Measurements from ENCODE around the gene CEND1. TPM values are rescaled to one million over a fixed set of nuclear protein-coding genes. Genes with fewer than 3 reads are reported as not detected.

The CEND1 gene
- total and polyA plus RNA-seq, 2 of the 13 experiments (the other 11 are each of a cell fraction or from before 2014, with no cell fraction given) = not detected

- ChIA-PET CTCF (ENCODE audit: low intra/inter-chr PET ratio, low total read pairs) (no interaction called here), POLR2A (interaction anchor here (0.6 to 2.7 kb wide), 19 partner anchors 11 to 363 kb away, joined by 3 to 127 read pairs (median 5); partner anchors contain the start of genes CEND1, CRACR2B, EPS8L2 and GATD1)
- peaks cover 16 to 27% of the 10 kb centered on the region in 2 experiments for H3K36me3 ChIP-seq (replicated peaks in 1 of 2; ENCODE audit: control insufficient read depth in 1 of 2, insufficient read depth in 2 of 2, low read length in 2 of 2)
- FAIRE-seq (no peak), ATAC-seq (peak; percentile 72), DNase-seq (ENCODE audit: low spot score) (peak; percentile 71)
- peak overlapping the region; percentile 95 for H3K27ac ChIP-seq (ENCODE audit: extremely low read length, insufficient read depth, low read length)
- H3K4me1 ChIP-seq (ENCODE audit: insufficient read depth, low read length) = peaks cover 56% of the 10 kb centered on the region
- BruUV-seq (replicated peaks) = TSS peak; percentile 85
- H3K9ac ChIP-seq (ENCODE audit: insufficient read depth, low read depth, low read length) = peak overlapping the region; percentile 98
- H3K4me2 ChIP-seq (ENCODE audit: low read depth, low read length) = peak overlapping the region; percentile 97
- intact Hi-C loops (cut with micrococcal nuclease; ENCODE audit: unreplicated experiment) (loop anchor here (5.0 kb wide), 1 partner anchor 34 kb away; the partner anchor contains the start of genes POLR2L and TSPAN4), in situ Hi-C loops (cut with HindIII; ENCODE audit: extremely low pct_ligation_motif_present, low pct_unique_long_range_greater_than_20kb) (no loop called here)
- H3K9me3 ChIP-seq (ENCODE audit: low read length) = no peaks in the 10 kb centered on the region
- H3K27me3 ChIP-seq (ENCODE audit: control insufficient read depth in 1 of 2, insufficient read depth in 2 of 2, low read length in 2 of 2) = no peaks in the 10 kb centered on the region; a peak in 1 of 5 replicates
- peaks cover 44% of the 10 kb centered on the region for H3K79me2 ChIP-seq (ENCODE audit: insufficient read depth, low read length)
- 20% methylated on average over 20 of the region's 36 CpGs for WGBS (ENCODE audit: low lambda C conversion rate)
- peak overlapping the region; percentile 97 to 100 (median 99) for H3K4me3 ChIP-seq (replicated peaks in 1 of 3; ENCODE audit: insufficient read depth in 1 of 3, low read depth in 2 of 3, low read length in 3 of 3)
- H4K20me1 ChIP-seq (ENCODE audit: insufficient read depth, low read length) = peaks cover 24% of the 10 kb centered on the region
- H2AFZ ChIP-seq (ENCODE audit: low read length) = no peak overlapping the region
- TF ChIP-seq SOX13 (IDR thresholded peaks at IDR 0.05) (no peak), SOX13 (CRISPR knock-in tag; conservative IDR thresholded peaks at IDR 0.05 in 1 of 2, IDR thresholded peaks at IDR 0.05 in 1 of 2) (no peak), ZNF264 (CRISPR knock-in tag; IDR thresholded peaks at IDR 0.05) (0 out of 2 replicates have a peak, but pooled peaks have one; percentile 13), CBX1 (IDR thresholded peaks at IDR 0.05; ENCODE audit: low read depth) (no peak), SP1 (IDR thresholded peaks at IDR 0.05) (no peak), SP1 (CRISPR knock-in tag; IDR thresholded peaks at IDR 0.05) (no peak), SPEN (CRISPR knock-in tag; IDR thresholded peaks at IDR 0.05; ENCODE audit: low read depth) (no peak), E2F1 (CRISPR knock-in tag; IDR thresholded peaks at IDR 0.05) (no peak), ZNF580 (CRISPR knock-in tag; IDR thresholded peaks at IDR 0.05; ENCODE audit: borderline replicate concordance, low read depth) (no peak), NKX3-1 (CRISPR knock-in tag; IDR thresholded peaks at IDR 0.05) (no peak; the same call in 1 of the 2 replicates), HOXA7 (CRISPR knock-in tag; IDR thresholded peaks at IDR 0.05) (no peak), CSRNP2 (CRISPR knock-in tag; conservative IDR thresholded peaks at IDR 0.05; ENCODE audit: low read depth) (no peak), TOPORS (CRISPR knock-in tag; IDR thresholded peaks at IDR 0.05) (no peak), ZNF460 (CRISPR knock-in tag; IDR thresholded peaks at IDR 0.05; ENCODE audit: borderline replicate concordance) (peak; percentile 17; the same call in 1 of the 2 replicates), ZFY (CRISPR knock-in tag; IDR thresholded peaks at IDR 0.05) (no peak), ETV6 (CRISPR knock-in tag; conservative IDR thresholded peaks at IDR 0.05) (no peak), ZNF547 (CRISPR knock-in tag; IDR thresholded peaks at IDR 0.05) (peak; percentile 12; the same call in 1 of the 2 replicates), ZNF503 (CRISPR knock-in tag; IDR thresholded peaks at IDR 0.05) (0 out of 2 replicates have a peak, but pooled peaks have one; percentile 23), ZFP36L1 (CRISPR knock-in tag; IDR thresholded peaks at IDR 0.05) (no peak), ZFP90 (CRISPR knock-in tag; IDR thresholded peaks at IDR 0.05; ENCODE audit: borderline replicate concordance) (0 out of 2 replicates have a peak, but pooled peaks have one; percentile 12)
Observed at GRCh38 chr11:808427-809286, 18.8 kb upstream of the CEND1 start.

All from HepG2 (cell line).